Stimulated activated CD8-positive, alpha-beta memory T cell treated with anti-CD3 and anti-CD28 coated beads, Interleukin-7, amount 100 ng/mL, for 1 hour (primary cell): ENCODE measurements around the gene DPP6.

Experiments used
- DNase-seq, 2 donors: peaks; one replicate each; pipeline ENCODE4 v3.0.0-alpha.2; 2020; ENCODE audit warnings: low read depth in 2 of 2

Gene DPP6

DNA sequence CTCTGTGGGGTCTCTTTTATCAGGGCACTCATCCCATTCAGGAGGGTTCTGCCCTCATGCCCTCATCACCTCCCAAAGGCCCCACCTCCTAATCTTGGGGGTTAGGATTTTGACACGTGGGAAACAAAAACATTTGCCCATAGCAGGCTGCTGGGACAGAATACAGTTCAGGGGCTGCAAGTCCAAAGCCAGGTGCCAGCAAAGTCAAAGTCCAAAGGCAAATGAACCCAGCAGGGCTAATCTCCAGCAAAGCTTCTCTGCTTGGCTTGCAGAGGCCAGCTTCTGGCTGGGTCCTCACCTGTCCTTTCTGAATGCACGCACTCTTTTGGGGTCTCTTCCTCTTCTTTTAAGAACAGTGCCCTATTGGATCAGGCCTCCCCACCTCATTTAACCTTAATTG, 359.9 kb downstream of the DPP6 start:
- no peak for DNase-seq

- DNase-seq, result no peak
Observed at GRCh38 chr7:154415709-154416399, 363.7 kb downstream of the DPP6 start.

GRCh38 chr7:154416714-154417113, 364.5 kb downstream of the DPP6 start:
- DNase-seq, result no peak

DNA sequence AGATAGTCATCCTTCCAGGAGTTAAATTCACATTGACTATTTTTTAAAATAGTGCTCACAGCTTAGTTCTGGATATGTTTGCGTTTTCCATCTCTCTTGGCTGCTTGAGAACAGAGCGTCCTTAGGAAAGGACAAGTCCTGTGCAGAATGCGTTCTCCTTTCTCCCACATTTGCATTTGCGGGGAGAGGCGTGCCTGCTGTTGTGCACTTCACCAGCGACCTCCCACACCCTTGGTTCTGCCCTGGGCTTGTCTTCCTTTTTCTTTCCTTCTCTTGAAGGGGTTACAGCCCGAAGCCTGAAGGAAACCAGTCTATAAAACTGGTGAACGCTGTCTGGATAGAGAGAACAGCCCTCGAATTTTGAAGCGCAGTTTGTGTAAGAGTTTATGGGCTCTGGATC, 367.1 kb downstream of the DPP6 start:
- DNase-seq, result no peak

GRCh38 chr7:154423231-154423630, 371.0 kb downstream of the DPP6 start:
- DNase-seq, result no peak

- DNase-seq, result no peak
Observed at GRCh38 chr7:154424350-154424749, 372.2 kb downstream of the DPP6 start.

- no peak for DNase-seq
Observed at GRCh38 chr7:154425271-154425670, 373.1 kb downstream of the DPP6 start.

DNA sequence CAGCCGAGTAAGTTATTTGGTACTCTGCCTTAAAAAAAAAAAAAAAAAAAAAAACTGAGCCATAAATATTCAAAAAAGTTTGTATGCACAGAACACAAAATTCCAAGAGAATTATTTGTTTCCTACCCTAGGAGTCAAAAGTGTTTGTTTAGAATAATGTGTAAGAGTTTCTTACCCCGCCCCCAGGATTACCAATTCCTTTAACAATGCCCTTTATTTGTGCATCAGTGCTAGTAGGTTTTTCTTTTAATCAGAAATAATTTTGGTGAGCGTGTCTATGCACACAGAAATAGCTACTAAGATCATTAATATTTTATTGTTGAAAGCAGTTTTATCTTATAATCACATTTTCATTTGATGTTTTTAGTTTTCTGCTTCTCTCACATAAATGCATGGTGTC, 374.6 kb downstream of the DPP6 start:
- DNase-seq, result no peak

DNA sequence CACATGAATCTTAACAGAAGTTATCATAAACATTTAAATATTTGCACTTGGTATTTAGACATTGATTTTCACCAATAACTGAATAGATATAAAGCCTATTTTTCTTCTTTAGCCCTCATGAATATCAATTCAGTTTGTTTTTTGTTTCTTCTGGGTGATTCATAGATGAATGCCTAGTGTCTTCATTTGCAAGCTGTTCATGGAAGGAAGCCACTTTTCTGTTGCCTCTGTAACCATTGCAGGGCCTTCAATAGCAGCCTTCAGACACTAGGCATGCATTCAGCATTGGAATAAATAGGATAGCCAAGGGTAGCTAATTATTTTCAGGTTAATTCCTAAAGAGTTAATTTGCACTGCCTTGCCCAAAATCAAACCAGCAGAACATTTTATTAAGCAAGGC, 375.3 kb downstream of the DPP6 start:
- no peak for DNase-seq

DNA sequence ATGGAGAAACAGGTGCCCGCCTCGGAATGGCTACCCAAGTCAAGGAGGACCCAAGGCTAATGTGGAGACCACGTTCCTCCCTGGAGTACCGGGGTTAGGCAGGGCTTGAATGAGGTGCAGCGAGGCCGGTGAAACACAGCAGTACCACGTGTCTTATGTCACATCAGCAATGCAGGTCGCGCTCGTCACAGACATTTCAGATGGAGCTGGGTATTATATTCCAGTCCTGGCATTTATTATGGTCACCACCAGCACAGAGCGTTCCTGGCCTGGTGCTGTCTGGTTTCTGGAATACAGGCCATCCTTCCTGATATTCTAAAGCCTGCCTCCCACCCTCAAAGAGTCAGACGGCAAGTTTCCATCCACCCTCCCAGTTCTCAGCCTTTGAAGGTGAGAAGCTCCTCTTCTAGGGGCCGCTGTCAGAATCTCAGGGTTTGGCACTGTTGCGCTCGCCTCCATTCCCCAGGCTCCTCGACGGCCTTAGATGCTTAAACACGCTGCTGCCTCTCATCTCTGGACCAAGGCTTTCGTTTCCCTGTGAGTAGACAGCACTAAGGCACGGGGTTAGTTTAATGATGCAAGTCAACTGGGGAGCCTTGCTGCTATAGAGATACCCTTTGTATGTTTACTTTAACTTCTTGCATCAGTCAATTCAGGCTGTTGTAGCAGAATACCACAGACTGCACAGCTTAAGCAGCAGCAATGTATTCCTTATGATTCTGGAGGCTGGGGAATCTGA, 377.6 kb downstream of the DPP6 start:
- DNase-seq, result no peak

GRCh38 chr7:154430640-154431039, 378.4 kb downstream of the DPP6 start:
- DNase-seq, result no peak

DNA sequence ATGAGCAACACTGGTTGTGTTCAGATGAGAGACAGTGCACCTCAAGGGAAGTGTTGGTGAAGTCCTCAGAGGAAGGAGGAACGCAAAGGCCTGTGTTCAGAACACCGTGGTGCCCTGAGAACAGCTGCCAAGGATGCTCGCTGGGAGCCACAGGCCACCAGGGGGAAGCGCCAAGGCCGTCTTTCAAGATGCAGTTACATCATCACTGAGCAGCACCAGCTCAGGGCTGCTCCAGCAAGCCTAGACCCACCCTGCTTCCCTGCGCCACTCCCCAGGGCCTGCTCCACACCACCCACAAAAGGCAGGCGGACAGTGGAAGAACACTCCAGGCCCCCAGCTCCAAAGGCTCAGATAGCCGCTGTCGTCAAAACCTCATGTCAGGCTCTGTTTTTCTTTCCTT, 378.8 kb downstream of the DPP6 start:
- no peak for DNase-seq

DNA sequence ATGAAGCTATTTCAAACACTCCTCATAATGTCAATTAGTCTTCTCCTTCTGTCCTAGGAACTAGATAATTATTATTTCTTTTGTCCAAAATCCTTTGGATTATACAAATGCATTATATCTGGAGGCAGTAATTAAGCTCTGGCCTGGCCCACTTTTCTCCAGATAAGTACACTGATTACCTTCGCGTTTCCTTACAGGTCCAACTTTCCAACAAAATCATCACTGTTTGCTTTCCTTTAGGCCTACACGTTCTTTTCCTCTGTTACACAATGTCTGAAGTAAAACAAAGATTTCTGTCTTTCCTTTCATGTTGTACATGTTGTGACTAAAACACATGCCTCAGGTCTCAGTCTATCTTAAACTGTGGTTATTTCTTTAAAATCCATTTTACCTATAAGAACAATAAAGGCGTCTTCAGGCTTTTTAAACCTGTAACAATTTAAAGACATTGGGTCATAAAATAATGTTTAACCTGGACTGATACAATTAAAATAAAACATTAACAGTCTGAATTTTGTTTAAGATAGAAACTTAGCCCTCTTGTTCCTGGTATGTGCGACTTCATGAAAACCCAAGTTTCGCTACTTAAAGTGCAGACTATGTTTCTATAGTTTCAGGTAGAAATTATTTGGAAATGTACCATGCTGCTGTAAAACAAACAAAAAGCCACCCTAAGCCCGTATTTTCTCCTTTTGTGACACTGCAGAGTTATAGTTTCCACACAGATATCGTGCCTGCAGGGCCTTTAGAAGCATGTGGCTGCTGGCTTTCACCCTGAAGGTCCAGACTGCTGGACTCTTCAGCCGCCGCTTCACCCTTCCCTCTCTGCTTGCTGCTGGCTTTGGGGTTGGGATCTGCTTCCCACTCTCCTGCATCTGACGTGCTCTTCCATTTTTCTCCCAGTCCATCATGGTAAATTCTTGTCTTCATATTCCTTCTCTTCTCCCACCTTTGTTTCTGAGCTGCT, 381.7 kb downstream of the DPP6 start:
- DNase-seq, result no peak

GRCh38 chr7:154436560-154436959, 384.4 kb downstream of the DPP6 start:
- no peak for DNase-seq

GRCh38 chr7:154437234-154437633, 385.0 kb downstream of the DPP6 start:
- DNase-seq, result no peak

DNA sequence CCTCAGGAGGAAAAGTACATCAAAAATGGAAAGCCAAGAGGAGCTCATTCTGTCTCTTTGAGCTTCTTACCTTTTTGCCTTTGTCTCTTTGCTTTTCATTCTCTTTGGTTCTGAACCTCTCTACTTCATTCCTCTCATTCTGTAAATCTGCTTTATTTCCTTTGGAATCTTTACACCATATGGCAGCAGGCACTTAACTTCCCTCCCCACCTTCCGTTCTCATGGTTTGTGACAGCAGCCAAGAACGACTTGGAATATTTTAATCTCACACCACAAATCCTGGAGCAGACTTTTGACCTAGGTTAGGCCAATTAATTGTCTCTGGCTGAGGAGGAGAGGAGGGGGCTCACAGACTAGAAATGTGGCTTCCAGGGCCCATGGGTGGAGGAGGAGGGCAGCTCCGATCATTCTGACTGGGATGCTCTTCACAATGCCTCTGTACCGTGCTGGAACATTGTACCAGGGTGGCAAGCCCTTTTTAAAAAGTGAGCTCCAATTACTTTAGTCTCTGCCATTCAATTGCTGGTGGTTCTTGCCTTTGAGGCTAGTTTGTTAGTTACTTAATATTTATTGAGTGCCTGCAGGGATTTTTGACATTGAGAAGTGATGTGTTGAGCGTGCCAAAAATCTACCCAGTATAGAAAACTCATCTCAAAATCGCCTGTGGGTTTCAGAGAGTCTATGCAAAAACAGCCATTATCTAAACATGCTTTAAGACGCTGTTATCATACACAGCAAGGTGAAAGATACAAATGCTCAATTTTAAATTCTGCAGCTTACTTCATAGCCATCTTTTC, 386.6 kb downstream of the DPP6 start:
- DNase-seq, result no peak

DNA sequence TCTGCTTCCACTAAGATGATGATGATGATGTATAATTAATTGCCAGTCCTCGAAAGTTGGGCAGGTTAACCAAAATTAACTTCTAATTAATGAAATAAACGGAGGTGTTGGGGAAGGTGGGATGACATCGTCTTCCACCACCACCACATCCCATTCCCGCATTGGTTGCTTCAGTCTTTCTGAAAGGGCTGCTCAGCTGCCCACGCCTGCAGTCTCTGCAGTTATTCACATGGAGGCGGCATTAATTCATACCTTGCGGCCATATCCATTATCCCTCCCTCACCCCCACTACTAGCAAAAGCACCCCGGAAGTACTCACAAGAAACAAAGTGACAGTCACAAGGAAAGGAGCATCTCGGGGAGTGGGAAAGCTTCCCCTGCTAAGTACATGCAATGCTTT, 387.9 kb downstream of the DPP6 start:
- DNase-seq, result no peak

DNA sequence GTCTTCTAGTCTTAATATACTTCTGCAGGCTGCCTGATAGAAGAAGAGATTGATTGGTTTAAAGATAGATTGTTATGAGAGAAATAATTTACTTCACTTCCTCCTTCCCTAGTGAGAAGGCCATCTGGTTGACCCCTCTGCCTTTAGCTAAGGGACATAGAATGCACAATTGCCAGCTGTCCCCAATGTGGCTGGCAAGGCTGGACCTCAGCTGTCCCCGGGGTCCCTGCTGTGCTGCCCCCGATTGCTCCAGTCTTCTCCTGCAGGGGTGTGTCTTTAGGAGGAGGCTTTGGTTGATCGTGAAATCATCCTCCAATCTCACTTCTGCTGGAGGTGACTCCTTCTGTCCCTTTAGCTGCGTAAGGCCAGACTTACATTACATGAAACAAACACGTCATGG, 388.5 kb downstream of the DPP6 start:
- no peak for DNase-seq

DNA sequence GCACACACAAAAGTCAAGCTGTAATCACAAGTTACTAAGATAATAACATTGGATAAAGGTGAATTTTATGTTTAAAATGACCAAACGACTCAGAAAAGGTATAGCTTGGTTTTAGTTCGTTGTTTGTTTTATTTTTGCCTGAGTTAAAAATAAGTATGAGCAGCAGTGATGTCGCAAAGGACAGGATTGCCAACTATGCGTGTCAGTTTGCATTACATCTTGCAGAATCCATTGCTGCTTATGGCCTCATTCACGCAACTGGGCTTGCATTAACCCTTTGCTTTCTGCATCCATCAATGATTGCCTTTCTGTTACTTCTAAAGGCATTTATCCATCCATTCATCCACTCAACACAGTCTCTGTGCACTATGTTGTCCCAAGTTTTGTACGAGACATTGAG, 389.6 kb downstream of the DPP6 start:
- DNase-seq, result no peak

- no peak for DNase-seq
Observed at GRCh38 chr7:154442939-154443338, 390.7 kb downstream of the DPP6 start.

DNA sequence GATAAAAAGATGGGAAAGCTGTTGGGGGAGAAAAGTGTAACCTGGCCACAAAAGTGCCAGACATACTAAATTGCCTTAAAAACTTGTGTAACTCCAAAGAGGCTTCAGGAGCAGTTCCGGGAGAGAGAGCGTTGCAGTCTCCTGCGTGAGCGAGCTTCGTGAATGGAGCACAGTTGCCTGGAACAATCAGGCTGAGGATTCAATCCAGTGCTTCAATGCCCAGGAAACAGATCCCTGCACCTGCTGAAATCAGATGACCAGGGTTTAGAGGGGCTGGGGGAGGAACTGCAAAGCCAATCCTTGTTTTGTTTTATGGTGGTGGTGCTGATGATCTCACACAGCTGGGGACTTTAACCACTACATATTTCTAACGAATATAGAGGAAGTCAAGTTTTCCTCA, 398.3 kb downstream of the DPP6 start:
- no peak for DNase-seq
